ENCODE results near the gene IER5. TPM values are rescaled to one million over a fixed set of nuclear protein-coding genes. Genes with fewer than 3 reads are reported as not detected.

IER5 gene
- total RNA-seq, 1 experiment from 2014 or later: 21.2 TPM

GRCh38 chr1:181089676-181090544 is 1.4 kb downstream of the IER5 start:
- peak overlapping the region; percentile 91 for H3K4me3 ChIP-seq
- peak overlapping the region; percentile 92 for H3K27ac ChIP-seq
- intact Hi-C loops (cut with micrococcal nuclease; ENCODE audit: unreplicated experiment): loop anchor here (1.0 to 5.0 kb wide), 2 partner anchors 11 to 208 kb away; no protein-coding TSS in a partner anchor
- H3F3A ChIP-seq (ENCODE audit: insufficient read depth, low read depth): peaks cover 59% of the 10 kb centered on the region
- H3K36me3 ChIP-seq (ENCODE audit: low read depth): peaks cover 50% of the 10 kb centered on the region
- peaks cover 53% of the 10 kb centered on the region for H4K20me1 ChIP-seq (ENCODE audit: insufficient read depth)
- no peaks in the 10 kb centered on the region for H3K9me2 ChIP-seq (ENCODE audit: insufficient read depth)
- H3K4me1 ChIP-seq (replicated peaks; ENCODE audit: insufficient read depth): peaks cover 53% of the 10 kb centered on the region
- no peak overlapping the region for H2AFZ ChIP-seq
- TF ChIP-seq EZH2 (IDR thresholded peaks at IDR 0.05; ENCODE audit: low read depth): no peak
- TF ChIP-seq, protein P1, sequence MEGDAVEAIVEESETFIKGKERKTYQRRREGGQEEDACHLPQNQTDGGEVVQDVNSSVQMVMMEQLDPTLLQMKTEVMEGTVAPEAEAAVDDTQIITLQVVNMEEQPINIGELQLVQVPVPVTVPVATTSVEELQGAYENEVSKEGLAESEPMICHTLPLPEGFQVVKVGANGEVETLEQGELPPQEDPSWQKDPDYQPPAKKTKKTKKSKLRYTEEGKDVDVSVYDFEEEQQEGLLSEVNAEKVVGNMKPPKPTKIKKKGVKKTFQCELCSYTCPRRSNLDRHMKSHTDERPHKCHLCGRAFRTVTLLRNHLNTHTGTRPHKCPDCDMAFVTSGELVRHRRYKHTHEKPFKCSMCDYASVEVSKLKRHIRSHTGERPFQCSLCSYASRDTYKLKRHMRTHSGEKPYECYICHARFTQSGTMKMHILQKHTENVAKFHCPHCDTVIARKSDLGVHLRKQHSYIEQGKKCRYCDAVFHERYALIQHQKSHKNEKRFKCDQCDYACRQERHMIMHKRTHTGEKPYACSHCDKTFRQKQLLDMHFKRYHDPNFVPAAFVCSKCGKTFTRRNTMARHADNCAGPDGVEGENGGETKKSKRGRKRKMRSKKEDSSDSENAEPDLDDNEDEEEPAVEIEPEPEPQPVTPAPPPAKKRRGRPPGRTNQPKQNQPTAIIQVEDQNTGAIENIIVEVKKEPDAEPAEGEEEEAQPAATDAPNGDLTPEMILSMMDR (conservative IDR thresholded peaks at IDR 0.05): no peak
- DNase-seq: peak; percentile 59 to 62
- POLR2A ChIA-PET (ENCODE audit: unreplicated experiment): interaction anchor here (0.6 to 1.2 kb wide), 5 partner anchors 10 to 56 kb away, joined by 3 to 10 read pairs (median 5); partner anchors contain the start of gene MR1
- H3K79me2 ChIP-seq (ENCODE audit: low read depth): peaks cover 74% of the 10 kb centered on the region
- no peaks in the 10 kb centered on the region for H3K9me3 ChIP-seq (ENCODE audit: insufficient read depth, low read depth)
- peak overlapping the region; percentile 99 for H3K4me2 ChIP-seq
- no peaks in the 10 kb centered on the region for H3K27me3 ChIP-seq (ENCODE audit: insufficient read depth, low read depth)
- BruUV-seq (replicated peaks): no TSS peak
- CTCF ChIA-PET: interaction anchor here (0.6 to 1.3 kb wide), 2 partner anchors 15 to 52 kb away, joined by 3 to 11 read pairs; no protein-coding TSS in a partner anchor

GRCh38 chr1:181090641-181091126 is 2.2 kb downstream of the IER5 start:
- H3K9me3 ChIP-seq (ENCODE audit: insufficient read depth, low read depth): no peaks in the 10 kb centered on the region
- DNase-seq: peak in 1 of 2 experiments; percentile 60
- H2AFZ ChIP-seq: no peak overlapping the region
- peak overlapping the region; percentile 91 for H3K4me3 ChIP-seq
- TF ChIP-seq EZH2 (IDR thresholded peaks at IDR 0.05; ENCODE audit: low read depth): no peak
- TF ChIP-seq, protein P1 (conservative IDR thresholded peaks at IDR 0.05): no peak
- peak overlapping the region; percentile 99 for H3K4me2 ChIP-seq
- peaks cover 56% of the 10 kb centered on the region for H3K4me1 ChIP-seq (replicated peaks; ENCODE audit: insufficient read depth)
- H3K27me3 ChIP-seq (ENCODE audit: insufficient read depth, low read depth): no peaks in the 10 kb centered on the region
- POLR2A ChIA-PET (ENCODE audit: unreplicated experiment): interaction anchor here (0.6 to 1.2 kb wide), 8 partner anchors 14 to 80 kb away, joined by 3 to 10 read pairs (median 4); partner anchors contain the start of gene MR1
- peak overlapping the region; percentile 92 for H3K27ac ChIP-seq
- CTCF ChIA-PET: interaction anchor here (0.6 to 1.3 kb wide), 2 partner anchors 14 to 51 kb away, joined by 3 to 11 read pairs; no protein-coding TSS in a partner anchor
- no TSS peak for BruUV-seq (replicated peaks)
- peaks cover 82% of the 10 kb centered on the region for H3K79me2 ChIP-seq (ENCODE audit: low read depth)
- peaks cover 55% of the 10 kb centered on the region for H4K20me1 ChIP-seq (ENCODE audit: insufficient read depth)
- H3K36me3 ChIP-seq (ENCODE audit: low read depth): peaks cover 52% of the 10 kb centered on the region
- peaks cover 65% of the 10 kb centered on the region for H3F3A ChIP-seq (ENCODE audit: insufficient read depth, low read depth)
- intact Hi-C loops (cut with micrococcal nuclease; ENCODE audit: unreplicated experiment): loop anchor here (1.0 to 5.0 kb wide), 2 partner anchors 11 to 208 kb away; no protein-coding TSS in a partner anchor
- H3K9me2 ChIP-seq (ENCODE audit: insufficient read depth): no peaks in the 10 kb centered on the region

DNA sequence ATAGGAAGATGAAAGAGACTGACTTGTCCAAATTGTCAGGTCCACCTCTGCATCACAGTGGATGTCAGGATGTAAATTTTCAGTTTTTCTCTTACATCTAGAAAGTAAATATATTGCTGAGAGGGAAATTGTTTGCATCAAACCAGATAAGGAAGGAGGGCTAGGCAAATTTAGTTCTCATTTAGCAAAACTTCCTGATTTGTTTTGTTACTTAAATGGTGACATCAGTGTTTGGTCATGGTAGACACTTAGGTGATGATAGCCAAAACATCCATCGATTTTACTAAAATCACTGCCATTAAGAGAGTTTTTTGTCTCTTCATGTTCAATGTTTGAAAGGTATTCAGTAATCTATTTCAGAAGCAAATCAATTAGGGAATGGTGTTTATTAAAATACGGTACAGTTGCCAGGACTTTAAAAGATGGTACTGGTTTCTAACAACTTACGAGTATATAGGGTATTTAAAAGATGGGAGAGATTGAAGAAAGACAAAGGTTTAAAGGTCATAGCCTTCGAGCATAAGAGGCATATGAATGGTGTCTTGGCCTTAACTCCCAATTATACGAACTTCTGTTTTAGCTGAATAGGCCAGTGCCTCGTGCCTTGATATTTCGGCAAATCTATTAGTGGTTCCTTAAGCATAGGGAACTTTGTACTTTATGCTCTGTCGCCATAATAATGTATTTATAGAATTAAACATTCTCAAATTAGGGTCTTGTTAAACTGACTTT is 3.0 kb downstream of the IER5 start:
- no peak for DNase-seq
- intact Hi-C loops (cut with micrococcal nuclease; ENCODE audit: unreplicated experiment): loop anchor here (5.0 kb wide), 1 partner anchor 209 kb away; no protein-coding TSS in a partner anchor
- peaks cover 84% of the 10 kb centered on the region for H3K79me2 ChIP-seq (ENCODE audit: low read depth)
- peak overlapping the region; percentile 91 for H3K4me3 ChIP-seq
- peaks cover 52% of the 10 kb centered on the region for H3K36me3 ChIP-seq (ENCODE audit: low read depth)
- H3K27ac ChIP-seq: peak overlapping the region; percentile 92
- H2AFZ ChIP-seq: no peak overlapping the region
- H3F3A ChIP-seq (ENCODE audit: insufficient read depth, low read depth): peaks cover 64% of the 10 kb centered on the region
- H4K20me1 ChIP-seq (ENCODE audit: insufficient read depth): peaks cover 55% of the 10 kb centered on the region
- H3K9me2 ChIP-seq (ENCODE audit: insufficient read depth): no peaks in the 10 kb centered on the region
- H3K4me2 ChIP-seq: peak overlapping the region; percentile 99
- H3K4me1 ChIP-seq (replicated peaks; ENCODE audit: insufficient read depth): peaks cover 51% of the 10 kb centered on the region
- POLR2A ChIA-PET (ENCODE audit: unreplicated experiment): interaction anchor here (0.6 to 1.2 kb wide), 9 partner anchors 14 to 80 kb away, joined by 3 to 10 read pairs (median 4); partner anchors contain the start of gene MR1
- H3K27me3 ChIP-seq (ENCODE audit: insufficient read depth, low read depth): no peaks in the 10 kb centered on the region
- TF ChIP-seq, protein P1 (conservative IDR thresholded peaks at IDR 0.05): no peak
- no peak for TF ChIP-seq EZH2 (IDR thresholded peaks at IDR 0.05; ENCODE audit: low read depth)
- H3K9me3 ChIP-seq (ENCODE audit: insufficient read depth, low read depth): no peaks in the 10 kb centered on the region
- BruUV-seq (replicated peaks): no TSS peak
- CTCF ChIA-PET: interaction anchor here (0.9 to 1.3 kb wide), 2 partner anchors 9 to 50 kb away, joined by 3 to 11 read pairs; no protein-coding TSS in a partner anchor

Data from PC-9 (cell line).